ENCODE data around the gene CACNA1A. TPM values are rescaled to one million over a fixed set of nuclear protein-coding genes. Genes with fewer than 3 reads are reported as not detected.
A peak's percentile ranks its signal among the peaks of the same experiment; 100 is the strongest.

The CACNA1A gene
- total RNA-seq, 1 donor from 2014 or later = 37.4 TPM

DNA sequence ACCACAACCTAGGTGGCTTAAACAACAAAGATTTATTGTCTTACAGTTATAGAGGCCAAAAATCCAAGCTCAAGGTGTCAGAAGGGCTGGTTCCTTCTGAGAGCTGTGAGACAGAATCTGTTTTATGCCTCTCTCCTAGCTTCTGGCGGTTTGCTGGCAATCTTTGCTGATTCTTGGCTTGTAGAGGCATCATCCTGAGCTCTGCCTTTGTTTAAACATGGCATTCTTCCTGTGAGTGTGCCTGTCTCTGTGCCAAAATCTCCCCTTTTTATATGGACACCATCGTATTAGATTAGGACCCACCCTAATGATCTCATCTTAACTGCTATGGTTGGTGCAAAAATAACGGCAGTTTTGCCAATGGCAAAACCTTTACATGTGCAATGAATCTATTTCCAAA lies 169.1 kb downstream of the CACNA1A start:
- ATAC-seq (no peak), DNase-seq (ENCODE audit: low spot score) (no peak)
- intact Hi-C loops (cut with DNase I) = no loop called here

DNA sequence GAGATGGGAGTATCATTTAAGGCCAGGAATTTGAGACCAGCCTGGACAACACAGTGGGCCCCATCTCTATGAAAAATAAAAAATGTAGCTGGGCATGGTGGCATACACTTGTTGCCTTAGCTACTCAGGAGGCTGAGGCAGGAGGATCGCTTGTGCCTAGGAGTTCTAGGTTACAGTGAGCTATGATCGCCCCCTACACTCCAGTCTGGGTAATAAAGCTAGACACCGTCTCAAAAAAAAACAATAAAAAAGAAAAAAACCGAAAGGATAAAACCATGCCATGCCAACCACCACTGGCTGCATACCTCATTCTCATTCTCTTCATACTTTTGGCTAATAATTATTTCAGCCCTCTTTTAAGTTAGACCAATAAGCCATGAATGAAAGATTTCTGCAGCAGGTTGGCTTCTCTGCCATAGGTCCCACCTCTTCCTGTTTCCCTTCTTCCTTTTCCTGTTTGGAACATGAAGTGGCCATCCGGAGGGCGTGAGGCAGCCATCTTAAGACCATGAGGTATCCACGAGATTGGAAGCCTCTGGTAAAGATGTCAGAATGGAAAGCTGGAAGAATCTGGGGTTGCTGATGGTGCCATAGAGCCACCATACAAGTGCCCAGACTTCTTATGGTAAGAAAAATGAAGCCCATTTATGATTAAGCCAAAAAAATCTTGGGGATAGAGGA lies 171.3 kb downstream of the CACNA1A start:
- intact Hi-C loops (cut with DNase I) = no loop called here
- DNase-seq (ENCODE audit: low spot score) (no peak), ATAC-seq (no peak)

GRCh38 chr19:13330285-13330684 lies 176.0 kb downstream of the CACNA1A start:
- intact Hi-C loops (cut with DNase I) = no loop called here
- DNase-seq (ENCODE audit: low spot score) = no peak
- no peak for ATAC-seq

DNA sequence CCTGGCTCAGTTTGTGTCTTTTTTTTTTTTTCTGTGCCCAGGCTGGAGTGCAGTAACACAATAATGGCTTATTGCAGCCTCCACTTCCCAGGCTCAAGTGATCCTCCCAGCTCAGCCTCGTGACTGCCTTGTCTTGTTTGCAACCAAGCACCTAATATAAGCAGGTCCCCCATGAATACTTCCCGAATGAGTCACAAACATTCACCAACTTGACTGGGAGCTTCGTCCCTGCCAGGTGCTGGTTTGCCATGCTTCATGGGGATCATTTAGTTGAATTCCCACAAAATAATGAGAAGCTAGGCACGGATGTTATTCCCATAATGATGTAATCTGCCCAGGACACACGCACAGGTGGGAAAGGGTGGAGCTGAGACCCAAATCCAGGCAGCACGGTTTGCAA lies 176.5 kb downstream of the CACNA1A start:
- DNase-seq (ENCODE audit: low spot score) (no peak), ATAC-seq (no peak)
- intact Hi-C loops (cut with DNase I) = no loop called here

DNA sequence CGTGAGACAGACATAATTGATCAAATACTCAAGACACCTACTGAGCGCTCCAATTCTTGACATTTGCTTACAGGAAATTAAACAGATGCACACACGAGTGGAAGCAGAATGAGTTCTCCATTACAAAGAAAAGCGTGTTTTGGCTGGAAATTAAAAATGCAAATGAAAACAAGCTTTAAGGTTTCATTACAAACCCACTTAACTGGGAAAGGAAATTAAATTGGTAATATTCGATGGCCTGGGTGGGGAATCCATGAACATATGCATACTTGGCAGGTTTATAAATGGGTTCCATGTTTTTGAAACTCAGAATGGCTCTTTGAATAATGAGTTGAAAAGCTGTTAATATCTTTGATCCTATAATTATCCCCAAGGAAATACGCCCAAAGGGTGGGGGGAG lies 178.0 kb downstream of the CACNA1A start:
- DNase-seq (ENCODE audit: low spot score) (no peak), ATAC-seq (no peak)
- intact Hi-C loops (cut with DNase I) = no loop called here

GRCh38 chr19:13319526-13319925 lies 186.8 kb downstream of the CACNA1A start:
- ATAC-seq = no peak
- no peak for DNase-seq (ENCODE audit: low spot score)
- intact Hi-C loops (cut with DNase I) = loop anchor here (2.0 kb wide), 1 partner anchor 25 kb away; no protein-coding TSS in a partner anchor

GRCh38 chr19:13318190-13318589 lies 188.1 kb downstream of the CACNA1A start:
- no peak for DNase-seq (ENCODE audit: low spot score)
- ATAC-seq = no peak
- intact Hi-C loops (cut with DNase I) = loop anchor here (2.0 kb wide), 1 partner anchor 27 kb away; no protein-coding TSS in a partner anchor

- ATAC-seq = peak; percentile 45
- intact Hi-C loops (cut with DNase I) = no loop called here
- DNase-seq (ENCODE audit: low spot score) = no peak
Observed at GRCh38 chr19:13315495-13315894, 190.8 kb downstream of the CACNA1A start.

- ATAC-seq = no peak
Observed at GRCh38 chr19:13314761-13315160, 191.5 kb downstream of the CACNA1A start.

GRCh38 chr19:13313875-13314274 lies 192.4 kb downstream of the CACNA1A start:
- ATAC-seq (no peak), DNase-seq (ENCODE audit: low spot score) (no peak)
- intact Hi-C loops (cut with DNase I) = no loop called here

More at GRCh38 chr19:13314761-13315160, 191.5 kb downstream of the CACNA1A start:
- DNase-seq (ENCODE audit: low spot score) = no peak
- intact Hi-C loops (cut with DNase I) = no loop called here

DNA sequence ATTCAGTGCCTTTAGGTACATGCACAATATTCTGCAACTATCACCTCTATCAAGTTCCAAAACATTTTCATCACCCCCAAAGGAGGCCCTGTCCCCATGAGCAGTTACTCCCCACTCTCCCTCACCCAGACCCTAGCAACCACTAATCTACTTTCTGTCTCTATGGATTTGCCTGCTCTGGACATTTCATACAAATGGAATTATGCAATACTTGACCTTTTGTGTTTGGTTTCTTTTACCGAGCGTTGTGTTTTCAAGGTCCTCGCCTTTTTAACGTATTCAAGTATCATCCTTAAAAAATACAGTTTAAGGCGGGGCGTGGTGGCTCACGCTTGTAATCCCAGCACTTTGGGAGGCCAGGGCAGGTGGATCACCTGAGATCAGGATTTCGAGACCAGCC lies 196.4 kb downstream of the CACNA1A start:
- no peak for ATAC-seq
- intact Hi-C loops (cut with DNase I) = no loop called here

DNA sequence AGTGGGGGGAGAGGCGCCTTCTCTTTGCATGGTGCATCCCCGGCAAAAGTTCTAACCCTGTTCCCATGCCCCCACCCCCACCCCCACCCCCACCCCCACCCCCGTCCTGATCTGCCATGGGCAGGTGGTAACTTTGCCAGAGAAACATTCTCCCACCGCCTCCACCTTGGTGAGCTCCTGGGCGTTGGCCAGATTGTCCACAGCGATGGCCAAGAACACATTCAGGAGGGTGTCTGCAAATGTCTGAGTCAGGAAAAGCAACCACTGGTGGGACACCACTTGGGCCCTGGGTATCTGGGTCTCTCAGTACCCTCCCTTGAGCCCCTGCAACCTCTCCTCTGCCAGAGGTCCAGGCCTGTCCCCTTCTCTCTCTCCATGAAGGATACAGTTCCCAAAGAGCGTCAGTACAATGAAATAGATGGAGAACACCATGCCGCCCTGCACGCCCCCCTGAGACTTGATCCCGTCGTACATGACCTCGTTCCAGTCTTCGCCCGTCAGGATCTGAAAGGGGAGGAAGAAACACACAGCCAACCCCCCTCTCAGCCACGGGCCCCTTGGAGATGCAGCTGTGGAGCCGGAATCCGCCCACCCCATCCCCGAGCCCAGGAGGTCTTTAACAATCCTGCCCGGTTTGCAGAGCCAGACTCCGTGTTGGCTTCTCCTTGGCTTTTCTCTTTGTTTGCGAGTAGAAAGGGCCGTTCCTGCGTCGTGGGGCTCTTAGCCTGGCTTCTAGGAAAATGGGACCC lies 202.7 kb downstream of the CACNA1A start:
- DNase-seq (ENCODE audit: low spot score) (no peak), ATAC-seq (no peak)
- intact Hi-C loops (cut with DNase I) = no loop called here

More for the DNA sequence above, 196.4 kb downstream of the CACNA1A start:
- no peak for DNase-seq (ENCODE audit: low spot score)

- DNase-seq (ENCODE audit: low spot score) = no peak
- no peak for ATAC-seq
- intact Hi-C loops (cut with DNase I) = no loop called here
Observed at GRCh38 chr19:13302526-13303270, 203.6 kb downstream of the CACNA1A start.

DNA sequence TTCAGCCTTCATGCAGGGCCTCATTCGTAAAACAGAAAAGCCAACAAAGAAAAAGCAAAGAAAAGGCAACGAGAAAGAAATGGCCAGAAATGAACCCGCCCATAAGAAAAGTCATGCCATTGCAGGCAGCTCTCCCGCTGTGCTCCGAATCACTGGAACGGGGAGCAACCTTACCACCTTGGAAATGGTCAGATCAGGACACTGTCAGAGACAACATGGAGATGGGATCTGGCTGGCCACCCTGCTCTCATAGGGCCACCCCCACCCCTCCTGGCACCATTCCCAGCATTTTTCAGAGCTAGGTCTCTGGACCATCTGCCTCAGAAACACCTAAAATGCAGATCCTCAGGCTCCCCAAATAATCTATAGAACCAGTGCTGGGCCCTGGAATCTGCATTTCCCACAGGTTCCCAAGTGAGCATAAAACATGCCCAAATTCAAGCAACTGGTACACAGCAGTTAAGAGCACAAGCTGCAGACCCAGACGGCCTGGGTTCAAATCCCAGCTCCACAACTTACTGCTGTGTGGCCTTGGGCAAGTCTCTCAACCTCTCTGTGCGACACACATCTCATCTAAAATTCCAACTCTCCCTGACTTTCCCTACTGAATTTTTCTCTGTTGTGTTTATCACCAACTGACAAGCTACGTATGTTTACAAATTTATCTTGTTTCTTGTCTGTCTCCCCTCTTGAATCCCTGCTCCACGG lies 204.5 kb downstream of the CACNA1A start:
- intact Hi-C loops (cut with DNase I) = no loop called here
- no peak for ATAC-seq
- DNase-seq (ENCODE audit: low spot score) = no peak

- intact Hi-C loops (cut with DNase I) = no loop called here
- no peak for DNase-seq (ENCODE audit: low spot score)
- no peak for ATAC-seq
Observed at GRCh38 chr19:13300421-13301030, 205.8 kb downstream of the CACNA1A start.

DNA sequence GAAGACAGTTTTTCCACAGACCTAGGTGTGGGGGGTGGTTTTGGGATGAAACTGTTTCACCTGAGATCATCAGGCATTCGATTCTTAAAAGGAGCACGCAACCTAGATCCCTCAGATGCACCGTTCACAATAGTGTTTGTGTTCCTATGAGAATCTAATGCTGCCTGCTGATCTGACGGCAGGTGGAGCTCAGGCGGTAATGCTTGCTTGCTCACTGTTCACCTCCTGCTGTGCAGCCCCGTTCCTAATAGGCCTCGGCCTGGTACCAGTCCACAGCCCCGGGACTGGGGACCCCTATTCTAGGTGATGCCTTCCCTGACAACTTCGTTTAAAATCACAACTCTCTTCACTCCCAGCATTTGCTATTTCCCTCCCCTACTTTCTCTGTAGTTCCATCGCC lies 206.4 kb downstream of the CACNA1A start:
- ATAC-seq = no peak
- no peak for DNase-seq (ENCODE audit: low spot score)
- intact Hi-C loops (cut with DNase I) = no loop called here

DNA sequence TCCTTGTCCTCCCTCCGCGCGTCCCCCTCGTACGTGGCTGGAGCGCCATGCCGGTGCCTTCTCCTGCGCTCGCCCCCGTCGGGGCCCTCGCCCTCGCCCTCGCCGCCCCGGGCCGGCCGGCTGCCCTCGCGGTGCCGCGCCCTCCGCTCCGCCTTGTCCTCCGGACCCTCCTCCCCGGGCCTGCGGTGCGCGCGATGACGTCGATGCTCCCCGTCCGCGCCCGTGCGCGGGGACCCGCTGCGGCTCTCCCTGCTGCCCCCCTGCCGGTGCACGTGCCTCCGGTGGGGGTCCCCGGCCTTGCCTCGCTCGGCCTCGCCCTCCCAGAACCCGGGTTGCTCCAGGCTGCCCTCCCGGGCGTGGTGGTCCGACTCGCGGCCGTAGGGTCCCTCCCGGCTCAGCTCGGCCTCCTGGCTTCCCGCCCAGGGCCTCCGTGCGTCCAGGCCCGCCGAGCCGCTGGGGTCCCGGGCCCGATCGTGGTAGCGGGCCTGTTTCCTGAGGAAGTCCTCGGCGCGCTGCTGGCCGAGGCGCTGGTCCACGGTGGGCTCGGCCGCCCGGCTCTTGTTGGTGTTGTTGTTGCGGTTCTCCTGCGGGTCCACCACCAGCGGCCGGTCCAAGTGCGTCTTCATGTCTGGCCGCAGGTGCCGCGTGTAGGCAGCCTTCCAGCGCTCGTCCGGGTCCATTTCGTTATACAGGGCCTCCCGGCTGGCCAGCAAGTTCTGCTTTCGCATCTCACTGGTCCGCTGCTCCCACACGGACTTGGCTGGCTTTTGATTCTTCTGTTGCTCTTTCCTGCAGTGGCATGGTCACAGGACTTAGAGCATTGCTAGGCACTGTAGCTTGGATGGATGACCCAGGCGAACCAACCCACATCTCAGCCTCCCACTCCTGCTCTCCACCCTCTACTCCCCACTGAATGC lies 207.5 kb downstream of the CACNA1A start:
- ATAC-seq = peak; percentile 42
- intact Hi-C loops (cut with DNase I) = no loop called here
- no peak for DNase-seq (ENCODE audit: low spot score)

DNA sequence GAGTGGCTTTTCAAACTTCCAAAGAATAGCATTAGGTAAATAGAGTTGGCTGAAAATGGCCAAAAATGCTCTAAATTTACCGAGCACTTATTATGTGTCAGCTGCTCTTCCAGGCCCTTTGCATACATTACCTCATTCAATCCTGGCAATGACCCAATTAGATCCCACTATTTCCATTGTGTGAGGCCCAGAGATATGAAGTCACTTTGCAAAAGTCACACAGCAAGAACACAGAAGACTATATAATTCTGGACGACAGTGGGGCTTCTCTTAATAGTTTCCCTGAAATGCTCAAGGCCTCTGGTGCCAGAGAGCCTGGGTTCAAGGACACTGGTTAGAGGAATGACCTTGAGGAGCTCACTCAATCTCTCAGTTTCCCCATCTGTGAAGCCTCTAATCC lies 209.3 kb downstream of the CACNA1A start:
- intact Hi-C loops (cut with DNase I) = no loop called here
- ATAC-seq = no peak
- no peak for DNase-seq (ENCODE audit: low spot score)

Measured in sciatic nerve (tissue), 2 donors.